ENCODE measurements around the gene POLE.

POLE gene, protein sequence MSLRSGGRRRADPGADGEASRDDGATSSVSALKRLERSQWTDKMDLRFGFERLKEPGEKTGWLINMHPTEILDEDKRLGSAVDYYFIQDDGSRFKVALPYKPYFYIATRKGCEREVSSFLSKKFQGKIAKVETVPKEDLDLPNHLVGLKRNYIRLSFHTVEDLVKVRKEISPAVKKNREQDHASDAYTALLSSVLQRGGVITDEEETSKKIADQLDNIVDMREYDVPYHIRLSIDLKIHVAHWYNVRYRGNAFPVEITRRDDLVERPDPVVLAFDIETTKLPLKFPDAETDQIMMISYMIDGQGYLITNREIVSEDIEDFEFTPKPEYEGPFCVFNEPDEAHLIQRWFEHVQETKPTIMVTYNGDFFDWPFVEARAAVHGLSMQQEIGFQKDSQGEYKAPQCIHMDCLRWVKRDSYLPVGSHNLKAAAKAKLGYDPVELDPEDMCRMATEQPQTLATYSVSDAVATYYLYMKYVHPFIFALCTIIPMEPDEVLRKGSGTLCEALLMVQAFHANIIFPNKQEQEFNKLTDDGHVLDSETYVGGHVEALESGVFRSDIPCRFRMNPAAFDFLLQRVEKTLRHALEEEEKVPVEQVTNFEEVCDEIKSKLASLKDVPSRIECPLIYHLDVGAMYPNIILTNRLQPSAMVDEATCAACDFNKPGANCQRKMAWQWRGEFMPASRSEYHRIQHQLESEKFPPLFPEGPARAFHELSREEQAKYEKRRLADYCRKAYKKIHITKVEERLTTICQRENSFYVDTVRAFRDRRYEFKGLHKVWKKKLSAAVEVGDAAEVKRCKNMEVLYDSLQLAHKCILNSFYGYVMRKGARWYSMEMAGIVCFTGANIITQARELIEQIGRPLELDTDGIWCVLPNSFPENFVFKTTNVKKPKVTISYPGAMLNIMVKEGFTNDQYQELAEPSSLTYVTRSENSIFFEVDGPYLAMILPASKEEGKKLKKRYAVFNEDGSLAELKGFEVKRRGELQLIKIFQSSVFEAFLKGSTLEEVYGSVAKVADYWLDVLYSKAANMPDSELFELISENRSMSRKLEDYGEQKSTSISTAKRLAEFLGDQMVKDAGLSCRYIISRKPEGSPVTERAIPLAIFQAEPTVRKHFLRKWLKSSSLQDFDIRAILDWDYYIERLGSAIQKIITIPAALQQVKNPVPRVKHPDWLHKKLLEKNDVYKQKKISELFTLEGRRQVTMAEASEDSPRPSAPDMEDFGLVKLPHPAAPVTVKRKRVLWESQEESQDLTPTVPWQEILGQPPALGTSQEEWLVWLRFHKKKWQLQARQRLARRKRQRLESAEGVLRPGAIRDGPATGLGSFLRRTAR (N-terminal part only)

DNA sequence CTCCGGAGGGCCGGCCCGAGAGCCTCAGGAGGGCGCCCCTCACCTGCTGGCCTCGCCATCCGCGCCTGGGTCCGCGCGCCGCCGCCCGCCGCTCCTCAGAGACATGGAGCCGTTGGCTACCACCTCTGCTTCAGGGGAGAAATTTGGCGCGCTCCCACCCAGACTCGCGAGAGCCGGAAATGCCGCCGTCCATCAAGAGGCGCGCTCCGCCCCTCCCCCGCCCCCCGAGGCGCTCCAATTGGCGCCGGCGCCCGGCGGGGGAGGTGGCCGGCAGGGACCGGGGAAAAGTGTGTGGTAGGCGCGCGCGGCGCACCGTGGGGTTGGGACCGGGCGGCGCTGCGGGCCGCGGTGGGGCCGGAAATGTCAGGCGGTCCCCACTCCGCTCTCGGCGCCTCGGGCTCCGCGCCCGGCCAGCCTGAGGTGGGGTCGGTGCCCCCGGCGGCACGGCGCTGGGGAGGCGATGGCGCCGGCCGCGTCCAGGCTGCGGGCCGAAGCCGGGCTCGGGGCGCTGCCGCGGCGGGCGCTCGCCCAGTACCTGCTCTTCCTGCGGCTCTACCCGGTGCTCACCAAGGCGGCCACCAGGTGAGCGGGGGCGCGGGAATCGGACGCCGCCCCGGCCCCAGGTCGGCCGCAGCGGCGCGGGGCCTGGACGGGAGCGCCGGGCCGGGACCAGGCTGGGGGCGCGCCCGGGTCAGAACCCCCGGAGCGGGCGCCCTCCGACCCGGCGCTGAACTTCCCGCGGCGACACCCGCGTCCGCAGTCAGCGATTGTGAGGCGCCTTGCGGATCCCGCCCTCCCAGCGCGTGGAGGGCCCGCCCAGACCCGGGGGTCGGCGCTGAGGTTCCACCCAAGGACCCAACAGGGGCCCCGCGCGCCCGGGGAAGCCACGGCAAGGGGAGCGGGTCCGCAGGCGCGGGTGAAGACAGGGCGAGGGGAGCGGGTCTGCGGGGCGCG, at the start of gene POLE, which contains the start of gene PXMP2:
TSS of gene POLE (minus strand) at position 132 of the 954 bp plus-strand sequence. CDS start at position 105, 27 bp downstream.
TSS of gene PXMP2 (plus strand) at position 377 of the 954 bp plus-strand sequence. CDS start at position 461, 84 bp downstream.
- peak; percentile 93 for DNase-seq (ENCODE audit: low read depth)

DNA sequence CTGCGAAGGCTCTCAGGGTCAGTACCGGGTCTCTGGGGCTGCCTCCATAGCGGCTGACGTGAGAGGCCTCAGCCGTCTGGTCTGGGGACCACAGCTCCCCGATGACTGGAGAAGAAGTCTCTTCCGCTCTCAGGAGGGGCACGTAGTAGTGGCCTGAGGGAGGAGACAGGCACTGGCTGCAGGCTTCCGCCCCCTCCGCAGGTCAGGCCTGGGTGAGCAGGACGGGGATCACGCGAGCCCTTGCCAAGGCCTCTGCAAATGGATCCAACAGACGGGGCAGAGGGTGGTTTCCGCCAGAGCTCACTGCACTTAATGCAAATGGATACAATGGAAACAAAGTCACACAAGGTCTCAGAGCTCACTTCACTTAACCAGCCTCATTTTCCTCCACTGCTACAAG, 49.8 kb upstream of the POLE start:
- no peak for DNase-seq (ENCODE audit: low read depth)

DNA sequence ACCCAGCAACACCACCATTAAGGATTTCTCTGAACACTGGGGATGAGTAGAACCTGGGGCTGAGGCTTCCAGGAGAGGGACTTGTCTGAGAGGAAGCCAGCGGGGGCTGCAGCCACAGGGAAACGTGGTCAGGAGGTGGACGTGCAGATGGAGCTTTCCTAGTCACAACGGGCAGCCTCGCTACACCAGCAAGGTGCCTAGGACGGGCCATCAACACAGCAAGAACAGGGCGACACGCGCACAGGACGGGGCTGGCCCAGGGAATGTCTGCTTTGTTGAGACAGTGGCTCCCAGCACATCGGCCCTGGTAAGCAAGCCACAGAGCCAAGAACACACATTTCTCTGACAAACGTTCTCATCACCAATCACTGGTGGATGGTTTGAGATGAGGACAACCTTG, 49.2 kb upstream of the POLE start:
- DNase-seq (ENCODE audit: low read depth): no peak

DNA sequence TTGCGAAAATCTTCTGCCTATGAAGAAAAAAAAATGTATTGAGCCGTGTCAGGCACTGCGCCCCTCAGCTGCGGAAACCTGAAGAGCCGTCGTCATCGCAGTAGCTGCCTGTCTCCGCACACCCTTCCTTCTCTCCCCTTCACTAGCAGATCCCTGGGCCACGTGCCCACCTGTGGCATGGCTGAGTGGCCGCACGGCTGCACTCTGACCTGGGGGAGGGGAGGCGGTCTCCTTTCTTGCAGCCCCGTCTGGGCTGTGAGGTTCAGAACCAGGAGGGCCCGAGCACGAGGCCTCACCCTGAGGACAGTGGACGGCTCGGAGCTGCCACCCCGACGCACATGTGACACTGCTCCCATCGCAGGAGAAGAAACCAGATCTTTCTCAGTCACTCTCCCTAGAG, 48.4 kb upstream of the POLE start:
- DNase-seq (ENCODE audit: low read depth): no peak

DNA sequence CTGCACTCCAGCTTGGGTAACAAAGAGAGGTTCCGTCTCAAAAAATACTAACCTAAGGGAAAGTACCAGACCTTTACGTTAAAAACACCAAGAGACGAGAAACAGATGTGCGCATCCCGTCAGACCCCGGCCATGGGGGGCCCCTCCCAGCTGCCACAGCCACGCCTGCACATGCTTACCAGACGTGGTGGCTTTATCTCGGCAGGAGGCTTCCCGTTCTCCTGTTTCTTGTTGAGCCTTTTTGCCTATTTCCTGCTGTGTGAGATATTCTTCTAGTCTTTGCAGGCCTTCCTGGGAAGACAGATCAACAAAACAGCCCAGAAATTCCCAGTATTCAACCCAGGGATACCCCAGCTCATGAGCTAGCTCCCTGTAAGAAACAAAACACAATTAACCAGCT, 47.1 kb upstream of the POLE start:
- no peak for DNase-seq (ENCODE audit: low read depth)

DNA sequence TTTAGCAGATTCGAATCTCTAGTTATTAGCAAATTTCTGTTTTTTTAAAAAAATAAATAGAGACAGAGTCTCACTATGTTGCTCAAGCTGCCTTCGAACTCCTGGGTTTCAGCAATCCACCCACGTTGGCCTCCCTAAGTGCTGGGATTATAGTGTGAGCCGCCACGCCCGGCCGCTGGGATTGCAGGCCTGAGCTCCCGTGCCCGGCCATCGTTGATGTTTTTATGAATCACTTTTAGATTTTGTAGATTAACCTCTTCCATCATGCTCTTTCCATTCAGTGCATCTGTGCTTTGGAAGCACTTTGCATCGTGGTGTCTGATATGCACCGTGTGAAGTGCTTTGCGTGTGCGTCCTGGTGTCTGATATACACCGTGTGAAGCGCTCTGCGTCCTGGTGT, 44.4 kb upstream of the POLE start:
- DNase-seq (ENCODE audit: low read depth): no peak

DNA sequence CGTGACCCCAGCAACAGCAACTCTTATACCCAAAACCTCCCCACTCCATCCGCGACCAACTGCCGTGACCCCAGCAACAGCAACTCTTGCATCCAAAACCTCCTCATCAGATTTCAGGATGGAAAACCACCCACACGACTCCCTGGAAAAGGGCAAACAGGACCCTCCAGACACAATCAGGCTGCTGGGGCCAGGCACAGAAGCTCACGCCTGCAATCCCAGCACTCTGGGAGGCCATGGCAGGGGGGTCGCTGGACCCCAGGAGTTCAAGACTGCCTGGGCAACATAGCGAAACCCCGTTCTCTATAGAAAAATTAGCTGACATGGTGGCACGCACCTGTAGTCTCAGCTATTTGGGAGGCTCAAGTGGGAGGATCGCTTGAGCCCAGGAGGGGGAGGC, 43.2 kb upstream of the POLE start:
- DNase-seq (ENCODE audit: low read depth): no peak

DNA sequence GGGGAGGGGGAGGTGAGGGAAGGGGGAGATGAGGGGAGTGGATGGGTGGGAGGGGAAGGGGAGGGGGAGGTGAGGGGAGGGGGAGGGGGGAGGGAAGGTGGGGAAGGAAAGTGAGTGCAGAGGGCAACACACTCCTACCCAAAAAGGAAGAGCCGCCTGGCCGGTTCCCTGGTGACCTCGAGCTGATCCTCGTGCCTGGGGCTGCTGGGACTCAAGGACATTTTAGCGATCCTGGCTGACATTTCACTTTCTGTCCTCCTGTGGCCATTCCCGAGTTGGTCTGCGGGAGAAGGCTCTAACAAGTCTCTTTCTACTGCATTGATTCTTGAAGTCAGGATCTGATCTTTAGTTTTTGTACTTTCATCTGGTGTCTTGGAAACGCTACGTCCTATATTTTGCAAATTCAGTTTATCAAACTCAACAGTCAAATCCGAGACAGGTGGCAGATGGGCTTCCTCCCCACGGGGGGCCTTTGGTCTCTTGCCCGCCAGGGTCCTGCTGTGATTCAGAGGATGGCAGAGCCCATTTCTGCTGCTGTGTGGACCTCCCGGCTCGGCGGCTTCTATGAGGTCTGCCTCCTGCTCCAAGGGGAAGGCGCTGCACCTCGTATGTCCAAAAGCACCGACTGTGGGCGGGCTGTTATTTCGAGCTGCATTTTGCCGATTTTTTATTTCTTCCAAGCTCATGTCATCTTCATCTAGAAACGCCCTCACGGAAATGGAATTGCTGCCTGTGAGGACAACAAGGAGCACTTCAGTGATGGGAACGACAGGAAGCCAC, 42.6 kb upstream of the POLE start:
- DNase-seq (ENCODE audit: low read depth): no peak

DNA sequence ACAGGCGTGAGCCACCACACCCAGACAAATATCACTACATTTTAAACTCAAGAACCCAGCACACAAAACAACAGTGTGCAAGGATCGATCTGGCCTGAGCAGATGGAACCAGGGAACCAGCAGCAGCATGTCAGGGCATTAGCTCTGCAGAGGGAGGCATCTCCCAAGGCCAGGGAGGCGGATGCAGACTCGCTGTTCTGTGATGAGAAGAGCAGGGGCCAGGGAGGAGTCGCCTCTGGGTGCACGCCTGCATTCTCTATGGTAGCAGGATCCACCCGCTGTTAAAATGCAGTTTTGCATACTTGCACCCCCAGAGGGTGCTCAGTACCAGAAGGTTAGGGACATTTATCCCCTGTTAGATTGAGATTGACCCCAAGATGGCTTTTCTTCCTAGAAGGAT, 41.4 kb upstream of the POLE start:
- no peak for DNase-seq (ENCODE audit: low read depth)

DNA sequence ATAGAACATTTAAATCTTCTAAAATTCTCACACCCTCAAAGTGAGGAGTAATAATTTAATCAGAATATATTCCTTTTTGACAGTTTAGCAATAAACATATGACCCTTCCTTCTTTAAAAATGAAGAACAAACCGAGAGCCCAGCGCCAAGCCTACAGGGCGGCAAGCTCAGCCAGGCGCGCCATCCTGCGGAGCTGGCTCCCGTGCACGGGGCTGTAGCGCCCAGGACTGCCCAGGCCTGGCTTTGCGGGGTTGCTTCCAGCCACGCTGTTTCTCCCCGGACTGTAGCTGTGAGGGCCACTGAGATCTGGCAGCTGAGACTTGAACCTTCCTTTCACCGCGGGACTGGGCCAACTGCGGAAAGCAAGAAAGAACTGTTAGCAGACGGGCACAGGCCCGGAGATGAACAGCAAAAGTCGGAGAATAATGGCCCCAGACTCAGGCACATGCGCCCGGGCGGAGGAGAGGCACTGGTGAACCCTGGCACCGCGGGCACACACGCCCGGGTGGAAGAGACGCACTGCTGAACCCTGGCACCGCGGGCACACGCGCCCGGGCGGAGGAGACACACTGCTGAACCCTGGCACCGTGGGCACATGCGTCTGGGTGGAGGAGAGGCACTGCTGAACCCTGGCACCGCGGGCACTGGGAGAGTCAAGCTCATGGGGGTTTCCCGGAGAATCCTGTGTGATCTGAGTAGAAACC, 40.1 kb upstream of the POLE start:
- no peak for DNase-seq (ENCODE audit: low read depth)

DNA sequence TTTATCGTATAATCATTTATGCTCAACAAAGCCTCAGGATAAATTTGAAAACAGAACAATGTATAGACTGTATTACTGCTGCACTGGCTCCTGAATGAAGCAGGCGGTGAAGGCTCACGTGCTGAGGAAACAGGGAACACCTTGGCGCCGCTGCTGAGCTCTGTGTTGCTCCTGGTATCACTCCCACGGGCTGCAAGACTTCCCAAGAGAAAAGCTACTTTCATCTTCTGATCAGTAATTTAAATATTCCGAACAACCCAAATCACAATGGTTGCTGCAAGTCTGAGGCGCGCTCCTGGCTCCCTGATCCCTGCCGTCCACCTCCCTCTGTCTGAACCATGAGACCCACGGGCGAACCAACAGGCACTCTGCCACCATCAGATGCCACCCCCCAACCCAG, 39.2 kb upstream of the POLE start:
- no peak for DNase-seq (ENCODE audit: low read depth)

DNA sequence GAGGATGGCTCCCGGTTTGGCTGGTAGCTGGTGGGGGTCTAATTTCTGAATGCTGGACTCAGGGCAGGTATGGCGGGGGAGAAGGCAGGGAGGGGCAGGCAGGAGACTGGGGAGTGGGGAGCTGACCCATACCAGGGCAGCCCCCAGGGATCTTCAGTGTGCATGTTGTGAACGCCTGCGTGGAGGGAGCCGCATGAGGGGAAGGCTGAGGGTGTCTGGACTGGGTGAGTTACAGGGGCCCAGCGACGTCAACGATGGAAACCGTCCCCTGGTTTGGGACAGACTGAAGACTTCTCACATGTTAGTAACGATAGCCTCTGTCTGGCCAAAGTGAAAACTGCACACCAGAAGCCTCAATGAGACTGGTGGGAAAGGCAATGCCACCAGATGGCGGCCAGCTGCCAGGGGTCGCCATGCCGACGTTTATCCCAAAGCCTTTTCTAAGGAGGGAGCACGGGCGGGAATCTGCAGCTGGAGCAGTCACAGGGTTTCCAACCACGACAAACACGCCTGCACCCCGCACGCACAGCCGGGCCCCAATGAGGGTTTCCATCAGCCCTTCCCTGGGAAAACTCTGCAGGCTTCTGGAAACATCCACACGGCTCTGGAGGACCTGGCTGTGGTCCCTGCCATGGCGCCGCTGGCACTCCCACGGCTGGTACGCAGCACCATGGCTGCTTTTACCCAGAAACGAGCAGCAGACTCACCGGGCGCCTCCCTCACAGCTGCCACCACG, 37.5 kb upstream of the POLE start:
- no peak for DNase-seq (ENCODE audit: low read depth)

DNA sequence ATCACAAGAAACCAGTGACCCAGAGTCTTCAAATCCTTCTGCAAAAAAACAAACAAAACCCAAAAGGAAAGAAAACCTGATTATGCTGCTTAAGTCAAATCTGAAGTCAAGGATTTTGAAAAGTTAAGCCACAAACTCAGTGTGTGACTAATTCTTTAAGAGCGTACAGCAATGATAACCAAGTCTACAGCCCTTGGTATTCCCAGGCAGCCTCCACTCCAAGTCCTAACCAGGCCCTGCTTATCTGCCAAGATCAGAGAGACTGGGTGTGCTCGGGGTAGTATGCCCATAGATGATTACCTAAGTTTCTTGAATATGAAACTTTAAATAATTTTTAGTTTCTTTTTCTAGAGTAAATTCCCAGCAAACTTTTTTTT, 36.6 kb upstream of the POLE start:
- DNase-seq (ENCODE audit: low read depth): no peak

DNA sequence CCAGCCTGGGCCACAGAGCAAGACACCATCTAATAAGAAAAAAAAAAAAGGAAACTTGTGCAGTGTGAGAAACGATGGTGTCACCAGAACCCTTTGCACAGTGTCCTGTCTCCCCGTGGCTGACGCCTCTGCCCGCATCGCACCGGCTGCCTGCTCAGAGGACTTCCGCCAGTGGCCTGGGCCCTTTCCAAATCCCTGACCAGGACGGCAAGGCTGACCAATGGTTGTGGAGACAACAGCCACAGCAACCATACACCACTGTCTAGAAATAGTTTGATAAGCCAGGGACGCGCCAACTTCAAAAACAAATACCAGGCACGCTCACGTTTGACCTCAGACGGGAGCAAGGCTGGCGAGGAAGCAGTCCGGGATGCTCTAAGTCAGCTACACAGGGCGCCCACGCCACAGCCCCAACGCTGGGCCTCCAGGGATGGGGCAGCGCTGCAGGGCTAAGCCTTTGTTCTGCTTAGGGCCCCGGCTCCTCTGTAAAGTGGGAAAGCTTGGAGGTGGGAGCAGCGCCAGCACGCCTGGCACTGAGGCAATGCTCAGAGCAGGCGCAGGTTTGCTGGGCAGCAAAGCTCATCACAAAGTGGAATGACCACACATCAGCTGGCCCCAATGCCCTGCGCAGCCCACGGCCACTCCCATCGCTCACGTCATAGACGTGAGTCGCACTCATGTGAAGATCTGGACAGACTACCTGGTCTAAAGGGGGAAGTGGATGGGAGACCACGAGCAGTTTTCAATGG, 36.0 kb upstream of the POLE start:
- DNase-seq (ENCODE audit: low read depth): no peak

DNA sequence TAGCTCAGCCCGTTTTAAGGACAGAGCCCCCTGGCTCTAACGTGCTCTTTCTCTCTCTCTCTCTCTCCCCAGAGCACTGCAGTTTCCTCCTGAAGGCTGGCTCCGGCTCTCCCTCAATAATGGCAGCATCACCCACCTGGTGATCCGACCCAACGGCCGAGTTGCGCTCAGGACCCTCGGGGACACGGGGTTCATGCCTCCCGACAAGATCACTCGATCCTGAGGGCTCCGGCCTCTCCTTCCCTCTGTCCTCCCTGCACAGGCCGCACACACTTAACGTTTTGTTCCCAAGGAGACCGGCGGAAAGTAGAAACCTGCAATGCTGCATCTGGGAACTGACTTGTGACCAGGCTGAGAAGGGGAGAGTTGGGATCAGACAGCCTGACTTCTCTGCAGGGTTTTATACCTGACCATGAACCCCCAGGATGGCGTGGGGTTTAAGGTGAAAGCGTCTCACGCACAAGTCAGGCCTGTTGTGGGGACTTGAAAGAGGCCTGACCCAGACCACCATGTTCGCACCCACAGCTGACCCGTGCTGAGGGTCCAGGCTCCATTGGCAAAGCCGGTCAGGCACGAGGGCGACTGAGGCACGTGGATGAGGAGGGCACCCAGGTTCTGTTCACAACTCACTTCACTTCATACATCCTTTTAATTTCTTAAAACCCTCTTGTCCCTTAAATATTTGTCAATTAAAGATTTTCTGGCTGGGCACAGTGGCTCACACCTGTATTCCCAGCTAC, 33.6 kb upstream of the POLE start:
- DNase-seq (ENCODE audit: low read depth): no peak

DNA sequence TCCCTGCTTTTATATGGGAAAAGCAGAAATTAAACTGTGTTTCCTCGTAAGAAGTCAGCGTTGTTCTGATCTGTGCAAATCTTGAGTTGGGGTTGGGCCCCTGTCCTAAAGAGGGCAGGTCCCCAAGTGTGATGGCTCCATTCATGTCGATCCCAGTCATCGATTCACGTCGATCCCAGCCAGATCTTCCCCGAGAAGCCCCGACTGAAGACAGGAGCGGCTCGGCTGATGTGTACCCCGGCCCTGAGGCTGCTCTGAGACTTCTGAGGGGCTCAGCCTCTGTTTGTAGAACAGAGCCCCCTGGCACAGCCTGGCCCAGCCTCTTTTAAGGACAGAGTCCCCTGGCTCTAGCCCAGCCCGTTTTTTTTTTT, 32.8 kb upstream of the POLE start:
- no peak for DNase-seq (ENCODE audit: low read depth)

DNA sequence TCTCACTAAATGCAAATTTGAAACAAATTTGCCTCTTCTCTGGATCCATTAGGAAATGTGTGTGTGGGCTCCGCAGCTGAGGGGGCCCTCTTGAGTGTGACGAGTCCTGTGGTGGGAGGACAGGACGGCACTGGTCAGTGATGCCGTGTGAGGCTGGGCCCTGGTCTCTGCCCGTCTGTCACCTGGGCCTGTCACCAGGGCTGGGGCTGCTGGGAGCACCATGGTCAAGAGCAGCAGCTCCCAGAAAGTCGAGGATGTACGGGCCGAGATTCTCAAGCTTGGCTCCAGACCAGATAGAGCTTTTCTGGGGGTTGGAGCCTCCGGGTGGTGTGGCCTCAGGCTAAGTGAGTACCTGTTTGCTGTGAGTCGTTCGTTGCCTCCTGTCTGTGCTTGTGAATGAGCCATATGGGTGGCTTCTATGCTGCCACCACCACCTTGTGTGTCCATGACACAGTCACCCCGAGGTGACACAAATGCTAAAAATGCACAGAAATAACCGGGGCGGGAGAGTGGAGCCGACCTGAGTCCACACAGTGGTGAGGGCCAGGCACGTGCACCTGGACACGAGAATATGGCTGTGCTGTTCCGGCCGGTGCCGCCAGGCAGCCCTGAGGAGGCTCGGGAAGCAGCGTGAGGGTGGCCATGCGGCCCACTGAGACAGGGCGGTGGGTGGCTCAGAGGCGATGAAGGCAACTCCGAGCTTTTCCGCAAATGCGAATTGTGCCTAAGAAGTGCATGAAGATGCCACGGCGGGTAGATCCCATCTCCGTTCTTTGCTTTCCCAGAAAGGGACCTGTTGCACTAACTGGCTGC, 32.2 kb upstream of the POLE start:
- DNase-seq (ENCODE audit: low read depth): no peak

All from activated T-helper 1 cell treated with Interleukin-2 at 50 U/mL for 16 hours (primary cell).